Measurements from ENCODE around the gene AGPAT4. TPM values are rescaled to one million over a fixed set of nuclear protein-coding genes. Genes with fewer than 3 reads are reported as not detected.
"Not testable (repeated sequence)": the region's sequence is repeated elsewhere in the genome, so short reads cannot be mapped to it uniquely, and the experiment has no call there.

AGPAT4 gene
- total and polyA plus RNA-seq, 9 donors, result 7.0 to 11.4 (median 8.4) TPM

DNA sequence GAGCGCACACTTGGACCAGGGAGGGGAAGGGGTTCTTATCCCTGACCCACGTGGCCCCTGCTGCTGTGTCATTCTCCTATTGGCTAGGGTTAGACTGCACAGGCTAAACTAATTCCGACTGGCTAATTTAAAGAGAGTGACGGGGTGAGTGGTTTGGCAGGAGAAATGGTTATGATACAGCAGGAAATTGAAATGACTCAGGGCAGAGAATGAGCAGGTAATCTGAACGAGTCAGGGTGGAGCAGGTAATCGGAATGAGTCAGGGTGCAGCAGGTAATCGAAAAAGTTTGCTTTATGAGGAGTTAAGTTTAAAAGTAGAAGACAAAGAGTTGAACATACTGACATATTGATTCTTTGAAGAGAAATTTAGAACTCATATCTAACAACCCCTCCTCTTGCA, 35.9 kb upstream of the AGPAT4 start:
- H3K9me3 ChIP-seq (replicated peaks; ENCODE audit: control insufficient read depth, low read depth, low read length); H3K27ac ChIP-seq (ENCODE audit: low read length); H3K36me3 ChIP-seq (ENCODE audit: control insufficient read depth, insufficient read depth, low read length); DNase-seq; H3K27me3 ChIP-seq (ENCODE audit: control insufficient read depth, insufficient read depth, low read length); H3K4me1 ChIP-seq (ENCODE audit: control insufficient read depth, insufficient read depth, low read length); H3K4me3 ChIP-seq (ENCODE audit: low read length): not testable (repeated sequence)
- WGBS (ENCODE audit: insufficient coverage), result 76% methylated on average over 4 of the region's 7 CpGs

DNA sequence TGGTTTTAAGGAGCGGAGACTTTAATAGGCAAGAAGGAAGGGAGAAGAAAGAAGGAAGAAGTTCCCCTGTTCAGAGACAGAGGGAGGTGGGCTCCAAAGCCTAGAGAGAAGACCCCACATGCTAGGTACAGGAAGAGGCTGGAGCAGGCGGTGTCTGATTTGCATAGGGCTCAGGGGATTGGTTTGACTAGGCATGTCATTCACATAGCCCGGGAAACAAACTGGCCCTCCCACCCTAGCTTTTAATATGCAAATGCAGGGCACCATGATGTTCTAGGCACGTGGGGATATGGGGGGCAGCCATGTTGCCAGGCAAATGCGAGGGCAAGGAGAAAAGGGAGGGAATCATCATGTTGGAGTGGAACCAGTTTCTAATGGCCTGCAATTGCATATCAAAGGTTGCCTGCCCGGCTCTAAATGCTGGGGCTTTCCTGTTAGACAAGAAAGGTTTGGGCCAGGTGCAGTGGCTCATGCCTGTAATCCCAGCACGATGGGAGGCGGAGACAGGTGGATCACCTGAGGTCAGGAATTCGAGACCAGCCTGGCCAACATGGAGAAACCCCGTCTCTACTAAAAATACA, 34.3 kb upstream of the AGPAT4 start:
- H3K9me3 ChIP-seq (replicated peaks; ENCODE audit: control insufficient read depth, low read depth, low read length), result no peaks in the 10 kb centered on the region
- no peaks in the 10 kb centered on the region for H3K27me3 ChIP-seq (ENCODE audit: control insufficient read depth, insufficient read depth, low read length)
- H3K4me1 ChIP-seq (ENCODE audit: control insufficient read depth, insufficient read depth, low read length), result no peaks in the 10 kb centered on the region
- WGBS (ENCODE audit: insufficient coverage), result 79% methylated on average over 8 of the region's 10 CpGs
- DNase-seq, result no peak
- no peak overlapping the region for H3K4me3 ChIP-seq (ENCODE audit: low read length)
- no peaks in the 10 kb centered on the region for H3K36me3 ChIP-seq (ENCODE audit: control insufficient read depth, insufficient read depth, low read length)
- no peak overlapping the region for H3K27ac ChIP-seq (ENCODE audit: low read length)

DNA sequence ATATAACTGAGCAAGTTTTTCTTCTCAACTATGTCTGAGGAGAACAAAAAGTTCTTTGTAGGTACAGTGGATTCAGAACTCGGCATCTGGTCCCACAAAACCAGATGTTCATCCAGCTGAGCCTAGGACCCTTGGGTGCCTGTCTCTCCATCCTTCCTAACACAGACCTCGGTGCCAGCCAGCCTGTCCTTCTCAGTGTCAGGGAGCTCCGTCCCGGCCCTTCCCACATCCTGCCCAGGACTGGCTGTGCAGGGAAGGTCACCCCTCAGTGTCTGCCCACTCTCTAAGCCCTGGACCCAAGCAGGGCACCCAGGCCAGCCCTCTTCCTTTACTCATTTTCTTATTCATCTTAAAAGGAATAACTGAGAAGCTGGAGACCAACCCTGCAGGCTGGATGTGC, 32.0 kb upstream of the AGPAT4 start:
- 70% methylated on average over 4 of the region's 4 CpGs for WGBS (ENCODE audit: insufficient coverage)
- DNase-seq, result no peak
- Histone ChIP-seq H3K27ac (ENCODE audit: low read length) (no peak overlapping the region), H3K4me3 (ENCODE audit: low read length) (no peak overlapping the region), H3K36me3 (ENCODE audit: control insufficient read depth, insufficient read depth, low read length) (no peaks in the 10 kb centered on the region), H3K4me1 (ENCODE audit: control insufficient read depth, insufficient read depth, low read length) (no peaks in the 10 kb centered on the region), H3K27me3 (ENCODE audit: control insufficient read depth, insufficient read depth, low read length) (no peaks in the 10 kb centered on the region), H3K9me3 (replicated peaks; ENCODE audit: control insufficient read depth, low read depth, low read length) (no peaks in the 10 kb centered on the region)

DNA sequence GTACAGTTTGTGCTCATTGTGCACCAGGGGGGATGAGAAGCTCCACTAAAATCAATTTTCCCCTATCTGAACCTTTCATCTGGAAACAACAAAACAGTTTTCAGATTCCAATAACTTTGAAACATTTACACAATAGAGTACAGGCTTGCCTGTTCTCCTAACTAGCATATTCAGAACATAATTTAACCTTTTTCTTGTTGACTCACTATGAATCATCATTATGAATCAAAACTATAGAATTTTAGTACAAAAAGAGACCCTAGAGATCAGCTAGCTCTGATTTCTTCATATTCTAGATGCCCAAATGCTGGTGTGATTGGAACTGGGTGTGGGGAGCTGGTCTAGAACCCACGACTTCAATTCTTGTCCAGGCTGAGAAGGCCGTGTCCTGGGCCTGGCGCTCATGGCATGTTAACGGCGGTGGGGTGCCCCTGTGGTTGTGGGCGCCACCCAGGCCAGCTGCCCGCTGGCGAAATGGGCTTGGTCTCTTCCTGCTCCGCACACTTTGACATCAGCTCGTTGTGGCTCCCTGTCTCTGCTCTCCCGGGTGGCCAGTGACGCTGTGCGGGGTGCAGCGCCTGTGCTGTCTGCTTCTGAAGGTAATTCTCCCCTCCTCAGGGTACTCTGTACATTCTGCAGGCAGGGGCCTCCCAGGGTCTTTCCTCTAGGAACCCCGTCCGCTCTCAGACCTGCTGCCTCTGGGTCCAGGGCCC, 29.9 kb upstream of the AGPAT4 start:
- 88% methylated on average over 16 of the region's 16 CpGs for WGBS (ENCODE audit: insufficient coverage)
- no peak for DNase-seq
- Histone ChIP-seq H3K4me1 (ENCODE audit: control insufficient read depth, insufficient read depth, low read length) (no peaks in the 10 kb centered on the region), H3K36me3 (ENCODE audit: control insufficient read depth, insufficient read depth, low read length) (no peaks in the 10 kb centered on the region), H3K9me3 (replicated peaks; ENCODE audit: control insufficient read depth, low read depth, low read length) (no peaks in the 10 kb centered on the region), H3K27ac (ENCODE audit: low read length) (no peak overlapping the region), H3K27me3 (ENCODE audit: control insufficient read depth, insufficient read depth, low read length) (no peaks in the 10 kb centered on the region), H3K4me3 (ENCODE audit: low read length) (no peak overlapping the region)

DNA sequence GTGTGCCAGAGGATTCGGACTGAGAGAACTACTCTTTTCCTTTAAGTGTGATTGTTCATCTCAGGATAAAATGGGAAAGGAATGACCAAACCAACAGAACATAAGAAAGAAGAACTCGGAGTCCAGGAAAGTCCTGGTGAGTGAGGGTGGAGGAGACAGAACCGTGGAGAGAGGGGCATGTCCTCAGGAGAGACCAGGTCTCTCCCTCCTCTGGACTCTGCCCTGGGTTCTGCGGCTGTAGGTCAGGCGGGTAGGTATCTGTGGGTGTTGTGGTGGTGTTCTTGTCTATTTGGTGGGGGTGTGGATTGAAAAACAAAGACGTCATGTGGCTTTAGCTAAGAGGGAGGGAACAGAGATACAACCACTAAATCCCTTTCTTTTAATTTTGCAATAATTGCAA, 29.1 kb upstream of the AGPAT4 start:
- H3K4me1 ChIP-seq (ENCODE audit: control insufficient read depth, insufficient read depth, low read length), result no peaks in the 10 kb centered on the region
- no peaks in the 10 kb centered on the region for H3K36me3 ChIP-seq (ENCODE audit: control insufficient read depth, insufficient read depth, low read length)
- H3K27ac ChIP-seq (ENCODE audit: low read length), result no peak overlapping the region
- DNase-seq, result no peak
- no peaks in the 10 kb centered on the region for H3K9me3 ChIP-seq (replicated peaks; ENCODE audit: control insufficient read depth, low read depth, low read length)
- 89% methylated on average over 1 of the region's 6 CpGs for WGBS (ENCODE audit: insufficient coverage)
- H3K4me3 ChIP-seq (ENCODE audit: low read length), result no peak overlapping the region
- H3K27me3 ChIP-seq (ENCODE audit: control insufficient read depth, insufficient read depth, low read length), result no peaks in the 10 kb centered on the region

DNA sequence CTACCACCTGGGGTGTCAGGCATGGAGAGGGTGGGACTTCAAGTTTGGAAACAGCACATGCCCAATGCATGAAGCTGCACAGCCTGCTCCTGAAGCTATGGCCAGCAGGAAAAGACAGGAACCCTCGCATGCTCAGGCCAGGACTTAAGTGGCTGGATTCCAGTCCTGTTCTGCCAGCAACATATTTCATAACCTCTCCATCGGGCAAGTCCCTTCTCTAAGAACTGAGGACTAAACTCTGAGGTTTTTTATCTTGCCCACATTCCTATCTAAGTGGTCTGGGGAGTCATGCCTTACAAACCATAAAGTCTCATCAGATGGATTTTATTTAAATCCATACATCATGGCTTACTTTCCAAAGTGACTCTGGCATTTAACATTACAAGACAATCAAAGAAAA, 27.5 kb upstream of the AGPAT4 start:
- Histone ChIP-seq H3K36me3 (ENCODE audit: control insufficient read depth, insufficient read depth, low read length) (no peaks in the 10 kb centered on the region), H3K27me3 (ENCODE audit: control insufficient read depth, insufficient read depth, low read length) (no peaks in the 10 kb centered on the region), H3K4me1 (ENCODE audit: control insufficient read depth, insufficient read depth, low read length) (no peaks in the 10 kb centered on the region), H3K27ac (ENCODE audit: low read length) (no peak overlapping the region), H3K4me3 (ENCODE audit: low read length) (no peak overlapping the region), H3K9me3 (replicated peaks; ENCODE audit: control insufficient read depth, low read depth, low read length) (no peaks in the 10 kb centered on the region)
- WGBS (ENCODE audit: insufficient coverage), result no CpG with 5 or more reads among the region's 2 CpGs
- no peak for DNase-seq

DNA sequence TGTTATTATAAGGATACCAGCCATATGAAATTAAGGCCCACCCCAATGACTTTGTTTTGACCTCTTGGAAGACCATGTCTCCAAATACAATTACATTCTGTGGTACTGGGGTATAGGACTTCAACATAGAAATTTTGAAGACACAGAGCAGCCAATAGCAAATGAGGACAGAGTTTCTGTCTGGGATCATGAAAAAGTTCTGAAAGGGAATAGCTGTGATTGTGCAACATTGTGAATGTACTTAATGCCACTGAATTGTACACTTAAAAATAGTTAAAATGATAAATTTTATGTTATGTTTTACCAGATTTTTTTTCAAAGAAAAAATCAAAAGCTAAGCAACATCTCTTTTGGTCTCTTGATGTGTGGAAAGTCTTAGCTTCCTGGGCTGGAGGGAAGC, 27.0 kb upstream of the AGPAT4 start:
- no peaks in the 10 kb centered on the region for H3K36me3 ChIP-seq (ENCODE audit: control insufficient read depth, insufficient read depth, low read length)
- H3K27ac ChIP-seq (ENCODE audit: low read length), result no peak overlapping the region
- H3K4me1 ChIP-seq (ENCODE audit: control insufficient read depth, insufficient read depth, low read length), result no peaks in the 10 kb centered on the region
- DNase-seq, result no peak
- no peaks in the 10 kb centered on the region for H3K27me3 ChIP-seq (ENCODE audit: control insufficient read depth, insufficient read depth, low read length)
- H3K9me3 ChIP-seq (replicated peaks; ENCODE audit: control insufficient read depth, low read depth, low read length), result no peaks in the 10 kb centered on the region
- no peak overlapping the region for H3K4me3 ChIP-seq (ENCODE audit: low read length)

DNA sequence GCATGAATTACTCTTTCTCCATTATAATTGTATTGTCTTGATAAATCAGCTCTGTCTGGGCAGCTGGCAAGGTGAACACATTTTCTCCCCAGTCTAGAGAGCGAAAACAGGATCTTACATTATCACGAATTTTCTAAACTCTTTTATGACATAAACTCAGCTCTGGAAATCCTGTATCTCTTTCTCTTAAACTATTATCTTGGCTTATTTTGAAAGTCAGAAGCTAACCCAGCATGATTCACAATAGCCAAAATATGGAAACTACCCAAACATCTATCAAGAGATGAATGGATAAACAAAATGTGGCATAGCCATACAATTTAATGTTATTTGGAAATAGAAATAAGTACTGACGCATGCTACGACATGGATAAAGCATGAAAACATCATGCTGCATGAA, 25.9 kb upstream of the AGPAT4 start:
- no peak overlapping the region for H3K4me3 ChIP-seq (ENCODE audit: low read length)
- 86% methylated on average over 2 of the region's 4 CpGs for WGBS (ENCODE audit: insufficient coverage)
- no peaks in the 10 kb centered on the region for H3K36me3 ChIP-seq (ENCODE audit: control insufficient read depth, insufficient read depth, low read length)
- no peaks in the 10 kb centered on the region for H3K9me3 ChIP-seq (replicated peaks; ENCODE audit: control insufficient read depth, low read depth, low read length)
- no peaks in the 10 kb centered on the region for H3K27me3 ChIP-seq (ENCODE audit: control insufficient read depth, insufficient read depth, low read length)
- DNase-seq, result no peak
- H3K27ac ChIP-seq (ENCODE audit: low read length), result no peak overlapping the region
- no peaks in the 10 kb centered on the region for H3K4me1 ChIP-seq (ENCODE audit: control insufficient read depth, insufficient read depth, low read length)

DNA sequence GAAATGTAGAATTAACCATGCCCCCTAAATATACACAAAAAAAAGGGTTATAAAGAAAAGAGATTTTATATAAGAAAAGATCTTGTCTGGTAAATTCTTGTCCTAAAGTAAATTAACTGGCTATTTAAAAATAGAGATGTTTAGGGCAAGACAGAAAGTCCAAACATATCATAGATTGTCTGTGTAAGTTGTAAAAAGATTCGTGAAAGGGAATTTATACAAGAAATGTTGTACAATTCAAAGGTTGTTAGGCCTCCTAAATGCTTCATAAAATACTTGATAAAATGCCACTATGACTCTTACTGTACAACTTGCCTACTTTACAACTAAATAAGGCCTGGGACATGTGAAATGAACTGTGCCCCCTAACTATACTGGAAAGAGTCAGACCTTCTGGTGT, 21.9 kb upstream of the AGPAT4 start:
- Histone ChIP-seq H3K9me3 (replicated peaks; ENCODE audit: control insufficient read depth, low read depth, low read length) (no peaks in the 10 kb centered on the region), H3K4me1 (ENCODE audit: control insufficient read depth, insufficient read depth, low read length) (no peaks in the 10 kb centered on the region), H3K27ac (ENCODE audit: low read length) (no peak overlapping the region), H3K4me3 (ENCODE audit: low read length) (no peak overlapping the region), H3K27me3 (ENCODE audit: control insufficient read depth, insufficient read depth, low read length) (no peaks in the 10 kb centered on the region), H3K36me3 (ENCODE audit: control insufficient read depth, insufficient read depth, low read length) (no peaks in the 10 kb centered on the region)
- no peak for DNase-seq
- WGBS (ENCODE audit: insufficient coverage), result no CpG with 5 or more reads among the region's 1 CpG

DNA sequence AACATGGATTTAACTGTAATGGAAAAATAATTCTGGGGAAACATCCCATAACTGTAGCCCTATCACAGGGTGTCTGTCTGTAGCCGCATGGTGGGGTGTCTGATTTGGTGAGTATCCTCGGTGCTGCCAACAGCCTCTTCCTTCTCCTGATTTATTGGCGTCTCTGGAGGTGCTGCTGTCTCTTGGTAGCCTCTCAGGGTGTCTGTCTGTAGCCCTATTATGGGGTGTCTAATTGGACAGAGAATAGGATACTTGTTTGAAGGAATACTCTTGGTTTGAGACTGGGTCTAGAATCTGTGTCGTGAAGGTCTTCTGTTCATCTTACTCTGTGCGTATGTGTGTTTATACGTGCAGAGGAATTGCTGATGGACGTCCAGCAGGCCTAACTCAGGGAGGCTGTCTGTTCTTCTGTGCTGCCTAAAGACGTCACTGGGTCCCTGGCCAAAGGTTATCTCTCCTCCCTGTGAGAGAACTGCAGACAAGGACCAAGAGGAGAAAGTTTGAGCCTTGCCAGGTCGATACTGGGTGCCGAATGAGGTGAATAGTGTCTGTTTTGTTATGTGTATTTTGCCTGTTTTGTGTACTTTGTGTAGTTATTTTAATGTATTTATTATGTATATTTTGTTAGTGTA, 18.9 kb upstream of the AGPAT4 start:
- no peaks in the 10 kb centered on the region for H3K27me3 ChIP-seq (ENCODE audit: control insufficient read depth, insufficient read depth, low read length)
- H3K9me3 ChIP-seq (replicated peaks; ENCODE audit: control insufficient read depth, low read depth, low read length), result no peaks in the 10 kb centered on the region
- no peak overlapping the region for H3K4me3 ChIP-seq (ENCODE audit: low read length)
- 61% methylated on average over 5 of the region's 10 CpGs for WGBS (ENCODE audit: insufficient coverage)
- H3K4me1 ChIP-seq (ENCODE audit: control insufficient read depth, insufficient read depth, low read length), result no peaks in the 10 kb centered on the region
- DNase-seq, result no peak
- no peaks in the 10 kb centered on the region for H3K36me3 ChIP-seq (ENCODE audit: control insufficient read depth, insufficient read depth, low read length)
- H3K27ac ChIP-seq (ENCODE audit: low read length), result no peak overlapping the region

Data from muscle of leg (tissue), 11 donors.